GM21390 (cell line): ENCODE results near the gene PCDHA4.

Source experiments
- ATAC-seq: cut with Tn5 transposase; IDR thresholded peaks from one replicate; pipeline ENCODE4 v1.9.1; 2021; ENCODE audit not compliant: unreplicated experiment

The PCDHA4 gene

DNA sequence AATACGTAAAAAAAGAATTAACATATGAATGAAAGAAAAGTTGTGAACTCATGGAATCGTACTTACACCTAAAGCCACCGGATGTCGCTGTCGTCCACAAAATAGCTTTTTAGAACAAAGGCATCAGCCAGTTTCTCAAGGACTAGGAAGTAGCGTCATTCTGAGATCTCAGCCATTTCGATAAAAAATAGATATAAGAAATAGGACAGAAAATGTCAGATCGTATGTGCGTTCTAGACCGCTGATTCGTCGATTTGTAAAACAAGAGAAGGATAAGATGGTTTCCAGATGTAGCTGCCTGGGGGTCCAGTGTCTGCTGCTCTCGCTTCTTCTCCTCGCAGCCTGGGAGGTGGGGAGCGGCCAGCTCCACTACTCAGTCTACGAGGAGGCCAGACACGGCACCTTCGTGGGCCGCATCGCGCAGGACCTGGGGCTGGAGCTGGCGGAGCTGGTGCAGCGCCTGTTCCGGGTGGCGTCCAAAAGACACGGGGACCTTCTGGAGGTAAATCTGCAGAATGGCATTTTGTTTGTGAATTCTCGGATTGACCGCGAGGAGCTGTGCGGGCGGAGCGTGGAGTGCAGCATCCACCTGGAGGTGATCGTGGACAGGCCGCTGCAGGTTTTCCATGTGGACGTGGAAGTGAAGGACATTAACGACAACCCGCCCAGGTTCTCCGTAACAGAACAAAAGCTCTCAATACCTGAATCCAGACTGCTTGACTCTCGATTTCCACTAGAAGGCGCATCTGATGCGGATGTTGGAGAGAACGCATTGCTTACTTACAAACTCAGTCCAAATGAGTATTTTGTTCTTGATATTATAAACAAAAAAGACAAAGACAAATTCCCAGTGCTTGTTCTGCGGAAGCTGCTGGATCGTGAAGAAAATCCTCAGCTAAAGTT lies 49.2 kb downstream of the PCDHA4 start, which contains the start of gene PCDHA10:
Gene PCDHA10 (plus strand): TSS at position 126 of the 903 bp plus-strand sequence. CDS start 152 bp downstream, at position 278.
- ATAC-seq, result no peak

GRCh38 chr5:140857177-140857986 lies 50.5 kb downstream of the PCDHA4 start:
- no peak for ATAC-seq

GRCh38 chr5:140857987-140858240 lies 51.0 kb downstream of the PCDHA4 start:
- ATAC-seq, result no peak

GRCh38 chr5:140862441-140863295 lies 55.8 kb downstream of the PCDHA4 start:
- no peak for ATAC-seq
